Upper lobe of left lung (tissue), 4 donors: ENCODE measurements around the gene NDUFA6.

ENCODE experiments used
- CTCF ChIP-seq, 6 experiments: fragments of 450-650 bp in 4 of 6; fragments of 200-600 bp in 2 of 6; sonication (generic) in 2 of 6; IDR thresholded peaks; one replicate each; pipeline ENCODE4 v1.5.1; 2016 to 2019; ENCODE audit warnings: antibody characterized with exemption in 6 of 6
- EP300 ChIP-seq, 4 donors: sonication (generic); formaldehyde crosslinking; IDR thresholded peaks; one replicate each; pipeline ENCODE4 v1.5.1; 2017; ENCODE audit warnings: antibody characterized with exemption in 4 of 4, control low read depth in 2 of 4
- POLR2A ChIP-seq, 4 donors: fragments of 450-650 bp; IDR thresholded peaks; one replicate each; pipeline ENCODE4 v1.5.1; 2016 to 2017; ENCODE audit warnings: antibody characterized with exemption in 4 of 4, mild to moderate bottlenecking in 2 of 4

- TF ChIP-seq CTCF (IDR thresholded peaks at IDR 0.05) (no peak), POLR2A (IDR thresholded peaks at IDR 0.05) (no peak), EP300 (IDR thresholded peaks at IDR 0.05) (no peak)
These were observed 24.3 kb downstream of the NDUFA6 start for GRCh38 chr22:42066126-42066761.
